Suprapubic skin (tissue), 3 donors: ENCODE data around the gene RIPOR3.

Experiments used
- CTCF ChIP-seq, 2 donors: fragments of 200-600 bp in 1 of 2; fragments of 450-650 bp in 1 of 2; sonication (generic) in 1 of 2; IDR thresholded peaks; one replicate each; pipeline ENCODE4 v1.5.1; 2016 to 2019; ENCODE audit warnings: antibody characterized with exemption in 2 of 2, mild to moderate bottlenecking in 1 of 2, moderate library complexity in 1 of 2
- EP300 ChIP-seq: sonication (generic); formaldehyde crosslinking; IDR thresholded peaks from one replicate; pipeline ENCODE4 v1.6.1; 2017; ENCODE audit warnings: antibody characterized with exemption
- POLR2A ChIP-seq, 2 donors: fragments of 450-650 bp; IDR thresholded peaks; one replicate each; pipeline ENCODE4 v1.6.1; 2017; ENCODE audit warnings: antibody characterized with exemption in 2 of 2, mild to moderate bottlenecking in 2 of 2, moderate library complexity in 2 of 2

- TF ChIP-seq EP300 (no peak), CTCF (IDR thresholded peaks at IDR 0.05) (no peak), POLR2A (IDR thresholded peaks at IDR 0.05) (no peak)
Measured at GRCh38 chr20:50582092-50582491, 109.2 kb downstream of the RIPOR3 start.
